ENCODE data around the gene TH. TPM values are rescaled to one million over a fixed set of nuclear protein-coding genes. Genes with fewer than 3 reads are reported as not detected.

Gene TH
- total RNA-seq, 2 donors from 2014 or later: not detected

DNA sequence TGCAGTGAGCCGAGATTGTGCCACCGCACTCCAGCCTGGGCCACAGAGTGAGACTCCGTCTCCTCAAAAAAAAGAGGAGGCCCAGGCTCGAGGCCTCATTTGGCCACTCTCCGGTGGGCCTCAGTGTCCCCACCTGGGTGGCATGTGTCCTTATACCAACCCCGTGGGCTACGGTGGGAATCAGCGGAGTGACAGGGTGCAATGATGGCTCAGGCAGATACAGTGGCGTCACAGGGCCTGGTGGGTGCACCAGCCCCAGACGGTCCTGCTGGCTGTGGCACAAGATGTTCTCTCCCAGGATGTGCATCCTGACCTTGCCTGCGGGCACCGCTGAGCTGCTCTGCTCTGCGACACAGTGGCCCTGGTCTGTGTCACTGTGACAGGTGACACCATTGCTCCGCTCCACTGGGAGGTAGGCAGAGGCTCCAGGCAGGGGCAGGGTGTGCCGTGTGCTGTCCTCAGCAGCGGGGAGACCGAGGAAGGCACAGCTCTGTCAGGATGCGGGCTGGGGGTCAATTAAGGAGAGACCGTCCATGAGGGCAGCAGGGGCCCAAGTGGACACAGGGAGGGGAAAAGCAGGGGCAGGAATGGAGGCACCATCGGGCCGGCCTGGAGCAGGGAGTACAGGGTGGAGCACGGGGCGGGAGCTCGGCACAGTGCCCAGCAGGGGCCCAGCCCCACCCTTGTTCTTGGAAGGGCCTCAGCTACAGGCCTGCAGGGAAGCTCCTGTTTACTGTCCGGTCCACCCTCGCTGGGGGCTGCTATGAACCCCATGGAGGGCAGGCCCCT lies 21.7 kb upstream of the TH start:
- no peak for DNase-seq (ENCODE audit: low spot score)
- TF ChIP-seq, protein P1, sequence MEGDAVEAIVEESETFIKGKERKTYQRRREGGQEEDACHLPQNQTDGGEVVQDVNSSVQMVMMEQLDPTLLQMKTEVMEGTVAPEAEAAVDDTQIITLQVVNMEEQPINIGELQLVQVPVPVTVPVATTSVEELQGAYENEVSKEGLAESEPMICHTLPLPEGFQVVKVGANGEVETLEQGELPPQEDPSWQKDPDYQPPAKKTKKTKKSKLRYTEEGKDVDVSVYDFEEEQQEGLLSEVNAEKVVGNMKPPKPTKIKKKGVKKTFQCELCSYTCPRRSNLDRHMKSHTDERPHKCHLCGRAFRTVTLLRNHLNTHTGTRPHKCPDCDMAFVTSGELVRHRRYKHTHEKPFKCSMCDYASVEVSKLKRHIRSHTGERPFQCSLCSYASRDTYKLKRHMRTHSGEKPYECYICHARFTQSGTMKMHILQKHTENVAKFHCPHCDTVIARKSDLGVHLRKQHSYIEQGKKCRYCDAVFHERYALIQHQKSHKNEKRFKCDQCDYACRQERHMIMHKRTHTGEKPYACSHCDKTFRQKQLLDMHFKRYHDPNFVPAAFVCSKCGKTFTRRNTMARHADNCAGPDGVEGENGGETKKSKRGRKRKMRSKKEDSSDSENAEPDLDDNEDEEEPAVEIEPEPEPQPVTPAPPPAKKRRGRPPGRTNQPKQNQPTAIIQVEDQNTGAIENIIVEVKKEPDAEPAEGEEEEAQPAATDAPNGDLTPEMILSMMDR (IDR thresholded peaks at IDR 0.05): no peak
- H3K4me3 ChIP-seq: no peak overlapping the region
- H3K27ac ChIP-seq: no peak overlapping the region
- H3K36me3 ChIP-seq: no peaks in the 10 kb centered on the region
- no peak for ATAC-seq (ENCODE audit: insufficient number of reproducible peaks, low FRiP score, low read depth)
- H3K4me1 ChIP-seq (ENCODE audit: control insufficient read depth in 1 of 2, low read depth in 2 of 2): no peaks in the 10 kb centered on the region
- H3K9me3 ChIP-seq: no peaks in the 10 kb centered on the region
- no peaks in the 10 kb centered on the region for H3K27me3 ChIP-seq (replicated peaks; ENCODE audit: insufficient read depth)

DNA sequence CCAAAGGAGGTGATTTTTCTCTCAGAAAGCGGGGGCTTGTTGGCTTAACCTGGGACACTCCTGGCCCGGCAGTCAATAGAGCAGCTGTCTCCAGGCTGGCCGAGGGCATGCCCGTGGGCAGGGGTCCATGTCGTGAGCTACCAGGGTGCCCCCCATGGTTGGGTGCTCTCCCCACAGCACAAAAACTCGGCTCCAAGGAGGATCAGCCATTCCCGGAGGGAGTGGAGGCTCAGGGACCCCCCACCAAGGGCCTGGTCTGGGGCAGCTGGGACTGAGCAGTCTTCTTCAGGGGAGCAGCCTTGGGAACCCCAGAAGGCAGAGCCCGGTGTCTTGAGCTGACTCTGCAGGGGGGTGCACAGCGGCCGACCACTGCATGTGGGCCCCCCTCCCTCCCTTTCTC lies 20.8 kb upstream of the TH start:
- H3K27me3 ChIP-seq (replicated peaks; ENCODE audit: insufficient read depth): no peaks in the 10 kb centered on the region

DNA sequence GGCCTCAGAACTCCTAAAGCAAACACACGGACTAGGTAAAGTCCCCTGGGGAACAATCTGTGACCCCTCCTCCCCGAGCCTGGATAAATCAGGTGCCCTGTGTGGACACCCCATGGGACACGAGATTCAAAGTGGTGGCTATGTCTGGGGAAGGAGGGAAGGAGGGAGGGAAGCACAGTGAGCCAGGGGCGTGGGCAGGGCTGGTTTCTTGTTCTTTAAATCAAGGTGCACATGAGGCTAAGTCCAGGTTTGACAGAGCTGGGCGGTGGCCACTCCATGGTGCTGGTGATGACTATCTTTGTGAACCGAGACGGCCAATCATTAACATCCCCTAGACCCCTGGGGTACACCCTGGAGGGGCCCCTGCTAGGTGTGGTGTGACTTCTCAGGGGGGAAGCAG lies 20.3 kb upstream of the TH start:
- Histone ChIP-seq H3K27ac (no peak overlapping the region), H3K4me1 (ENCODE audit: control insufficient read depth in 1 of 2, low read depth in 2 of 2) (no peaks in the 10 kb centered on the region), H3K9me3 (no peaks in the 10 kb centered on the region), H3K36me3 (no peaks in the 10 kb centered on the region), H3K4me3 (no peak overlapping the region), H3K27me3 (replicated peaks; ENCODE audit: insufficient read depth) (no peaks in the 10 kb centered on the region)
- TF ChIP-seq, protein P1 (IDR thresholded peaks at IDR 0.05): no peak
- no peak for DNase-seq (ENCODE audit: low spot score)
- ATAC-seq (ENCODE audit: insufficient number of reproducible peaks, low FRiP score, low read depth): no peak

More for the DNA sequence above, 20.8 kb upstream of the TH start:
- no peak for ATAC-seq (ENCODE audit: insufficient number of reproducible peaks, low FRiP score, low read depth)
- TF ChIP-seq, protein P1 (IDR thresholded peaks at IDR 0.05): no peak
- Histone ChIP-seq H3K27ac (no peak overlapping the region), H3K4me3 (no peak overlapping the region), H3K9me3 (no peaks in the 10 kb centered on the region), H3K36me3 (no peaks in the 10 kb centered on the region), H3K4me1 (ENCODE audit: control insufficient read depth in 1 of 2, low read depth in 2 of 2) (no peaks in the 10 kb centered on the region)
- DNase-seq (ENCODE audit: low spot score): no peak

DNA sequence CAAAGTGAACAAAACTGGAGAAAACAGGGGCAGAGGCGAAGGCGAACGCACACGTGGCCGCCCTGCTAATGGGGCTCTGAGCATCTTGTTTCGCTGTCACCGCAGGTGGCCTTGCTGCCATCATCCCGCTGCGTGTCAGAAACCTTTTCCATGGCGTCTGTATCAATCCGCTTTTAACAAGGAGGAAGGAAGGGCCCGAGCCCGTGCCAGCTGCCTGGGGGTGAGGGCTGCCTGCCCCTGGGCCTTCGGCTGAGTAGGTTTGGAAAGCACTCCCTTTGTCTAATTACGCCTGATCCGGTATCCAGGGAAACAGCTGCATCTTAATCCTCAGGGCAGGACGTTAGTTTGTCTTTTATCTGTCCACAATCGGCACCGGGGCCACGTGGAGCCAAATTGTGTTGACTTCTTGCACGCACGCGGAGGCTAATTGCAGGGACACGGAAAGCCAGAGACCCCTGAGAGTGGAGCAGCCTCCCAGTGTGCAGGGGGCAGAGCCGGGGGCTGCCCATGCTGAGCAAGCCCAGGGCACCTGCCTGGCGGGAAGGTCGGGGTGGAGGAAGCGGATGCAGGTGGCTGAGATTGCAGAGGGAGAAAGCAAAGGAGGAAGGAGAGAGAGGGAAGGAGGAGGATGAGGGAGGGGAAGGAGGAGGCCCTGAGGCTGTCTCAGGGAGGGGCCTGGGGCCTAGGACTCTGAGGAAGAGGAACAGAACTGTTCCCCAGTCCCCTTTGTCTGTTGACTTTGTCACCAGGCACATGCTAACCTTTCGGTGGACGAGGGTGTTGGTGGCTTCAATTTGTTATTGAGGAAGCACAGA lies 19.2 kb upstream of the TH start:
- no peaks in the 10 kb centered on the region for H3K27me3 ChIP-seq (replicated peaks; ENCODE audit: insufficient read depth)

More for the DNA sequence above, 19.2 kb upstream of the TH start:
- no peaks in the 10 kb centered on the region for H3K36me3 ChIP-seq
- ATAC-seq (ENCODE audit: insufficient number of reproducible peaks, low FRiP score, low read depth) (no peak), DNase-seq (ENCODE audit: low spot score) (no peak)
- H3K4me1 ChIP-seq (ENCODE audit: control insufficient read depth in 1 of 2, low read depth in 2 of 2): no peaks in the 10 kb centered on the region
- H3K4me3 ChIP-seq: no peak overlapping the region
- H3K9me3 ChIP-seq: no peaks in the 10 kb centered on the region
- TF ChIP-seq, protein P1 (IDR thresholded peaks at IDR 0.05): no peak
- no peak overlapping the region for H3K27ac ChIP-seq

Data from thoracic aorta (tissue), 2 donors.